Activated naive CD8-positive, alpha-beta T cell treated with anti-CD3 and anti-CD28 coated beads for 36 hours (primary cell): ENCODE results near the gene GRIN1. TPM values are rescaled to one million over a fixed set of nuclear protein-coding genes. Genes with fewer than 3 reads are reported as not detected.

Experiments used
- DNase-seq: peaks from one replicate; pipeline ENCODE4 v3.0.0; 2021
- H3K27ac Mint-ChIP-seq: one replicate; pipeline ENCODE4 v1.8.0; 2022; ENCODE audit warnings: mild to moderate bottlenecking, moderate library complexity, mixed read lengths
- H3K27me3 Mint-ChIP-seq: one replicate; pipeline ENCODE4 v1.8.0; 2022; ENCODE audit warnings: mild to moderate bottlenecking, mixed read lengths
- H3K36me3 Mint-ChIP-seq: one replicate; pipeline ENCODE4 v1.8.0; 2021; ENCODE audit warnings: mild to moderate bottlenecking, mixed read lengths
- H3K4me1 Mint-ChIP-seq: one replicate; pipeline ENCODE4 v1.8.0; 2021; ENCODE audit warnings: mixed read lengths
- H3K4me3 Mint-ChIP-seq: one replicate; pipeline ENCODE4 v1.8.0; 2022; ENCODE audit warnings: mild to moderate bottlenecking, moderate library complexity, mixed read lengths
- H3K9me3 Mint-ChIP-seq: one replicate; pipeline ENCODE4 v1.8.0; 2022; ENCODE audit warnings: mixed read lengths
- total RNA-seq, 2 experiments: library from RNA; stranded (reverse); gene quantifications; one replicate each; pipeline ENCODE4 v1.2.3, GENCODE V29; 2021

GRIN1 gene
- total RNA-seq, 2 experiments from 2014 or later = not detected

DNA sequence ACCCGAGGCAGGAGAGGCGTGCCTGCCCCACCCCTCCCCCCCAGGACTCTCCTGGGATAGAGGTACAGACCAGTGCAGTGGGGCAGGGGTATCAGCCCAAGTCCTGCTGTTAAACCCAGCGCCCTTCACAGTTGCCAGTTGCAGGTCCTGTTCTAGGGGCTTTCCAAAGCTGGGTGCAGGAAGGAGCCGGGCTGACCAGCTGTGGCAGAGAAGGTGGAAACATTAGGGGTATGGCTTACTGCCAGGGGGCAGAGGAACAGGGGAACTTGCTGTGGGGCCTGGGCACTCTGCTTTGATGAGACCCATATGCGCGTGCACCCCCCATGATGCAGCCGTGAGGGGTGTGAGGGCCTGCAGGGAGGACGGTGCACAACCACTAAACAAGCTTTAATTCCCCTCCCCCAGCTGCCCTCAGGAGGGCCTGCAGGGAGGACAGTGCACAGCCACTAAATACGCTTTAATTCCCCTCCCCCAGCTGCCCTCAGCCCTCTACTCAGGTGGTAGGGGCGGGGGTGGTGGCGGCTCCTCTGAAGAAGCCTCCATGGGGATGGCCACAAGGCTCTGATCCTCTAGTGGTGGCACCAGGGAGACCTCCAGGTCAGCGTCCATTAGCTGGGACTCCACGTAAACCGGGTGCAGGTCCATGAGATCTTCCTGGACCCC is 31.7 kb downstream of the GRIN1 start:
- no peak for DNase-seq
- no peak overlapping the region for H3K27ac Mint-ChIP-seq
- H3K27me3 Mint-ChIP-seq = peaks cover 37% of the 10 kb centered on the region
- no peak overlapping the region for H3K4me3 Mint-ChIP-seq
- peaks cover 2% of the 10 kb centered on the region for H3K4me1 Mint-ChIP-seq
- H3K9me3 Mint-ChIP-seq = no peaks in the 10 kb centered on the region
- H3K36me3 Mint-ChIP-seq = no peaks in the 10 kb centered on the region

DNA sequence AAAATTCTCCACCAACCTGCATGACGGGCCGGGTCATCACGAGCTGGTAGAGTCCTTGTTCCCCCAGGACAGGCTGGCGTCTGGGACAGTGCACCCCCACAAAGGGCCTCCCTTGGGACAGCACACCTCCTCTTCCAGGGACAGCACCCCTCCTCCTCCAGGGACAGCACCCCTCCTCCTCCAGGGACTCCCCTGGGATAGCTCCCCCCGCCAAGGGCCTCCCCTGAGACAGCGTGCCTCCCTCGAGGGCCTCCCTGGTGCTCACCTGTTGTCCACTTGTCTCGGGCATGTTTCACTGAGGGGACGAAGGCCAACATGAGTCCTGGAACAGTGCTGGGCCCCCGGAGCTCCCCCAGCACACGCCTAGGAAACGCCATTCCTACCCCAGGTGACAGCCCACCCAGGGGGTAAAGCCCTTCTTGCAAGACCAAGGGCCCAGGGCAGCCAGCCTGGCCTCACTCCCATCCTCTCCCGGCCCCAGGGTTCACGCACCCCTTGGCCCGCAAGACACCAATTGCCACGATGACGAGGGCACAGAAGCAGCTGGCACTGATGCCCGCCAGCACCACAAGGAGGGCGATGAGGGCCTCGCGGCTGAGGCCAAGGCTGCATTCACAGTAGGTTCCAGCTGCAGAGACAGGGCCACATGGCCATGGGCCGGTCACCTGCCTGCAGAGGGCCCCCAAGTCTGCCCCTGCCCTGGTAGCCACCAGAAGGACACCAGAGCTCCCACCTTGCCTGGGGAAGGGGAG is 32.4 kb downstream of the GRIN1 start:
- no peaks in the 10 kb centered on the region for H3K36me3 Mint-ChIP-seq
- no peak for DNase-seq
- H3K27me3 Mint-ChIP-seq = peaks cover 32% of the 10 kb centered on the region
- no peak overlapping the region for H3K4me3 Mint-ChIP-seq
- H3K4me1 Mint-ChIP-seq = peaks cover 4% of the 10 kb centered on the region
- H3K9me3 Mint-ChIP-seq = no peaks in the 10 kb centered on the region
- H3K27ac Mint-ChIP-seq = no peak overlapping the region

DNA sequence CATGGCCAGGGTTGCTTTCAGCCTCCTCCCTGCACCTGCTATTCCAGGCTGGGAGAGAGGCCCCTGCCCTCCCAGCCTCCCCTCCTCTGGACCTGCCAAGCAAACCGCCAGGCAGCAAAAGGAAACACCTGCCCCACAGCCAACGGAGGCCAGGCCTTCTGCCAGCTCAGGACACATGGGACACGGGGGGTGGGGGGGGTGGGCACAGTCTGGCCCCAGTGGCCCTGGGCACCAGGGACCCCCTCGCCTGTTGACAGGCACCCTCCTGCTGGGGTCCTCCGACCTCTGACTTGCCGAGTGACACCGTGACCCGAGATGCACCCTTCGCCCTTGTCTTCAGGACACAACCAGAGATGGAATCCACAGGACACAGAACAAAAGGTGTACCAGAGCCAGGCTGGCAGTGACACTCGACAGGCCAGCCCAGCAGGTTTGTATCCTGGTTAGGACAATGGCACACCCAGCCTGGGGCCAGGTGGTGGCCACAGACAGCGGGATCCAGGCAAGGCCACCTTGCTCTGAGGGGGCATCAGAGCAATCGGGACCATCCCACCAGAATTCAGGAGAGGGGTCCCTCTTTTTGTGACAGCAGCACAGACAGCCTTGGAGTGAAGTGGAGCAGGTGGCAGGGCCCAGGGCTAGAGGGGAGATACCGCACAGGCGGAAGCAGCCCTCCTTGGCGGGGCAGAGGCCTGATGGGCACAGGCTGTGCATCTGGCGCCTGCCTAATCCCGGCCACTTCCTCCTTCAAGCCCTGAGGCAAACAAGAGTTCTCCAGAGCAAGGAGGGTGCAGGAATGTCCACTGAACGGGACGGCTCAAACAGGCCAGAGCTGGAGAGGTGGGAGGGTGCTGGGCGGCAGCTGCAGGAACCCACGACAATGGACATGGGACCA is 34.2 kb downstream of the GRIN1 start:
- DNase-seq = no peak
- H3K9me3 Mint-ChIP-seq = no peaks in the 10 kb centered on the region
- H3K27ac Mint-ChIP-seq = no peak overlapping the region
- no peaks in the 10 kb centered on the region for H3K36me3 Mint-ChIP-seq
- H3K27me3 Mint-ChIP-seq = peaks cover 22% of the 10 kb centered on the region
- peaks cover 5% of the 10 kb centered on the region for H3K4me1 Mint-ChIP-seq
- no peak overlapping the region for H3K4me3 Mint-ChIP-seq

DNA sequence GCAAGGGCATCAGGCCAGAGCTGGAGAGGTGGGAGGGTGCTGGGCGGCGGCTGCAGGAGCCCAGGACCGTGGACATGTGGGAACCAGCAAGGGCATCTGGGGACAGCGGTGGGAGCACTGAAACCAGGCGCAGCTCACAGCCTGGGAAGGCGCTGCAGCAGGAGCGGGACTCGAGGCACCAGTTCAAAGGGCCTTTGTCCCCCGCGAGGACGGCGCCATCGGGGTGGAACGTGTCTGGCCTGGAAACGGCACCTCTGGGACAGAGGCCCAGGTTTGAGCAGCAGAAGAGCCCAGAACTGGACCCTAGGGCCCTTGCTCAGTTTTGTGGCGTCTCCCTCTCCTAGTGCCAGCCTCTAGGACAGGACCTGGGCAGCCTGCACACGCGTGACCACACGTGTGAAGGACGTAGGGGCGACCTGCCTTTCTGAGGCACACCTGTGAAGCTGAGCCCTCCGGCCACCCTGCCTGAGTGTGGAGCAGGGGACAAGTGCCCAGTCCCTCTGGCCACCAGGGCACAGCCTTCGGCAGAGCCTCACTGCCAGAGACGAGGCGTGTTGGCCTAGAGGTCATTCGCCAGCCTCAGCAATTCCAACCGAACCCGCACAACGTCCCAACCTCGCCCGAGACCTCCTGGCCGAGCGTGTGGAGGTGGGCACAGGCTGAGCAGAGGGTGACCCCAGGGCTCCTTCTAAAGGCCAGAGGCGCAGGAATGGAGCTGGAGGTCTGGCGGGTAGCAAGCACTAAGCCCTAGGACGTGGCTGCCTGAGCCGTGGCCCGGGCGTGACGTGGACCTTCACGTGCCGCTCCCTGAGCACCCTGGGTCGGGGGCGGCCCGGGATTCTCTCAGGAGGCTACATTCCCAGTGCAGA is 35.1 kb downstream of the GRIN1 start:
- H3K4me3 Mint-ChIP-seq = no peak overlapping the region
- H3K36me3 Mint-ChIP-seq = no peaks in the 10 kb centered on the region
- peaks cover 5% of the 10 kb centered on the region for H3K4me1 Mint-ChIP-seq
- H3K9me3 Mint-ChIP-seq = no peaks in the 10 kb centered on the region
- no peak overlapping the region for H3K27ac Mint-ChIP-seq
- no peak for DNase-seq
- peaks cover 16% of the 10 kb centered on the region for H3K27me3 Mint-ChIP-seq

DNA sequence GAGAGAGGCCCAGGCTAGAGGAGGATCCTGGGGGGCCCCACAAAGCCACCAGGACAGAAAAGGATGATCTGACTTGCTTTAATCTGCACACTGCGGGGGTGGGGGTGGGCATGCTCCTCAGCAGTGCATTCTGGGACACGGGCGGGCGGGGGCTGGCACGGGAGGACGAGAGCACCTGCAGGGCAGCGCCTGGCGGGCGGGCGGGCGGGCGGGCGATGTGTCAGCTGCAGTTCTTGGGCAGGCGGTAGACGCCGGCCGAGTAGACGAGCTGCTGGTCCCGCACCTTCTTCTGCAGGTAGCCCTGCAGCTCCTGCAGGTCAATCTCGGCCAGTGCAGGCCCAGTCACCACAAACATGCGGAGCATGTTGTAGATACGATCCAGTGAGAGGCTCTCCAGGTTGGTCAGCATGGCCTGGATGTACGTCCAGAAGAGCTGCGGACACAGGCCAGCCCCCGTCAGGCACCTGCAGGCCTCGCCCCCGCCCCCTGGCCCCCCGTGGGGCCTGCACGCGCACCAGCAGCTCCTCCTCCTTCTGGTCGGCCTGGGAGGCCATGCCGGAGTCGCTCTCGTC is 35.9 kb downstream of the GRIN1 start:
- H3K9me3 Mint-ChIP-seq = no peaks in the 10 kb centered on the region
- H3K4me1 Mint-ChIP-seq = peaks cover 5% of the 10 kb centered on the region
- H3K27ac Mint-ChIP-seq = no peak overlapping the region

DNA sequence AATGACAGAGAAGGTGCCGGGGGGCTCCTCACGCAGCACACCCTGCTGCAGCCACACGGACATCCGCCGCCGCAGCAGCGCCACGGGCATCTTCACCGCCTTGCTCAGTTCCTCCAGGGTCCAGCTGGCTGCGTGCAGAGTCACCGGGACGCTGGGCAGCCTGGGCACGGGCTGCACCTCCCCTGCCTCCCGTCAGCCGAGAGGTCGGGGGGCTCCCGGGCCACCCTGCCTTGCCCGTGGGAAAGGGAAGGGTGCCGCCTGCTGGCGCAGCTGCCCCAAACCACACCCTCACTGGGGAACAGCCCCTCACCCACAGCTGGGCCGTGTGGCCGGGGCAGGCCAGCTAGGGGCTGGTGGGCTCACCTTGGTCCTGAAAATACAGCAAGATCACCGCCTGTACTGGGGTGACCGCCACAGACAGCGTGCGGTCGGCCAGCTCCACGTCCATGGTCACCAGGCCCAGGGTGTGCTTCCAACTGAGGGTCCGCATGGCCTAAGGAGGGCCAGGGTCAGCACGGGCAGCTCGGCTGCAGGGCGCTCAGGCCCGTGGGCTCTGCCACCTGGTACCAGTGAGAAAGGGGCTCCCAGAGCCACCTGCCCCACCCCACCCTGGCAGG is 36.5 kb downstream of the GRIN1 start:
- no peak overlapping the region for H3K4me3 Mint-ChIP-seq
- H3K36me3 Mint-ChIP-seq = no peaks in the 10 kb centered on the region
- H3K27me3 Mint-ChIP-seq = peaks cover 9% of the 10 kb centered on the region
- H3K9me3 Mint-ChIP-seq = no peaks in the 10 kb centered on the region
- DNase-seq = no peak
- no peak overlapping the region for H3K27ac Mint-ChIP-seq
- H3K4me1 Mint-ChIP-seq = peaks cover 5% of the 10 kb centered on the region

More for the DNA sequence above, 35.9 kb downstream of the GRIN1 start:
- peaks cover 15% of the 10 kb centered on the region for H3K27me3 Mint-ChIP-seq
- DNase-seq = no peak
- H3K4me3 Mint-ChIP-seq = no peak overlapping the region
- no peaks in the 10 kb centered on the region for H3K36me3 Mint-ChIP-seq

DNA sequence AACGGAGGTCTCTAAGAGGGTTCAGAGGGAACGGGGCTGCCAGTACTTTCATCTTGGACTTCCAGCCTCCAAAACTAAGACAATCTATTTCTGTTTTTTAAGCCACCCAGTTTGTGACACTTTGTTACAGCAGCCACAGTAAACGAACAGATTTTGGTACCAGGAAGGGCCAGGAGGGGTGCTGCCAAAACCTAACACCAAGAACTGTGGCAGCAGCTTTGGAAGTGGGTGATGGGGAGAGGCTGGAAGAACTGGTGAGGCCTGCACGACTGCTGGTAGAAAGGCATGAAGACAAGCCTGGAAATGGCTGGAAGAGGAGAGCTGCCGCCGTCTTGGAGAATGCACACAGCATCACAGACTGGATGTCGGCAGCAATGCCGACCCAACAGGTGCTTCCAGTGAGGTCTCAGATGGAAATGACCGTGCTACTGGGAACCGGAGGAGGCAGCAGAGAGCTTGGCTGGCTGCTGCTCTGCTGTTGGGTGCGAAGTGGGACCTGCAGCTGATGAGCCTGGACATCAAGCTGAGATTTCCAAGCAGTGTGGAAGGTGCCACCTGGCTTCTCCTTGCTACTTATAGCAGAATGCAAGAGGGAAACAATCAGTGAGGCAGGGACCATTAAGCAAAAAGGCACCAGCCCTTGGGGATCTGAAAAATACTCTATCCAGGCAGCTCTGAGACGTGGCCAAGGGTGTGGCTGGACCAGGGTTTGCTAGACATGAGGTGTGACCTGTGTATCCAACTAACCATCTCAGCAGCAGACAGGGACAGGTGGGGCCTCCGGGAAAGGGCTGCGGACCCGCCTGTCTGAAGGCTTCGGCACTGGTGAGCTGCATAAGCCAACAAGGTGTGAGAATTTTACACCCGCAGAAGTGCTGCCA is 37.6 kb downstream of the GRIN1 start:
- DNase-seq = no peak
- H3K9me3 Mint-ChIP-seq = no peaks in the 10 kb centered on the region

DNA sequence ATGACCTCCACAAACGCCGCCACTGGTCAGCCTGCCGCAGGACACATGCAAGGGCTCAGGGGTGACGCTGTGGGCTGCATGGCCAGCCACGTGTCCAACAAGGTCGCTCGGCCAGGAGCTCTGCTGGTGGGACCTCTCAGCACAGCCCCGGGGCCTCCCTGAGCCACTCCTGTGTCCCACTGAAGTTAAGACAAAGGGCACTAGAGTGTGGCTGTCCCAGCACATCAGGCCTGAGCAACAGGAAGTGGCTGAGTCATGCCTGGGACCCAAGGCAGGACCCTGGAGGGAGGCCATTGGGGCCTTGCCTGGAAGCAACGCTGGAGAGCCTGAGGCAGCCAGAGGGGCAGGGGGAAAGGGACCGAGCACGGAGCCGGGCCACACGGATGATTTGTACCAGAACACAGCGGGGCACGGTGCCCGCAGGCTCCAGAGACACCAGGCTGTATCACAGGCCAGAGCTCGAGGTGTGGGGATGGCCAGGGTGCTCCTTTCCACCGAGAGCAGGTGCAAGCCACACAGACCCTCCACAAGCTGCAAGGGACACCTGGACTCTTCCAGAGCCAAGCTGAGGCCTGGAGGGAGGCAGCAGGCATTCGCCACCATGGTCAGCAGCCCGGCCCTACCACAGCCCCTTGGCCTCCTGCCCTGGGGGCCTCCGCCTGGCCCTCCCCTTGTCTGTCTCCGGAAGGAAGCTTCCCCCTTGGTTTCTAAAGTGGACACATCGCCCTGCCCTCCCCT is 39.4 kb downstream of the GRIN1 start:
- peaks cover 3% of the 10 kb centered on the region for H3K36me3 Mint-ChIP-seq
- no peak overlapping the region for H3K4me3 Mint-ChIP-seq
- no peaks in the 10 kb centered on the region for H3K9me3 Mint-ChIP-seq
- H3K27ac Mint-ChIP-seq = no peak overlapping the region
- H3K4me1 Mint-ChIP-seq = peaks cover 5% of the 10 kb centered on the region
- H3K27me3 Mint-ChIP-seq = no peaks in the 10 kb centered on the region
- DNase-seq = no peak

More for the DNA sequence above, 37.6 kb downstream of the GRIN1 start:
- no peaks in the 10 kb centered on the region for H3K36me3 Mint-ChIP-seq
- H3K27ac Mint-ChIP-seq = no peak overlapping the region
- H3K4me1 Mint-ChIP-seq = peaks cover 5% of the 10 kb centered on the region
- H3K27me3 Mint-ChIP-seq = peaks cover 2% of the 10 kb centered on the region
- no peak overlapping the region for H3K4me3 Mint-ChIP-seq

DNA sequence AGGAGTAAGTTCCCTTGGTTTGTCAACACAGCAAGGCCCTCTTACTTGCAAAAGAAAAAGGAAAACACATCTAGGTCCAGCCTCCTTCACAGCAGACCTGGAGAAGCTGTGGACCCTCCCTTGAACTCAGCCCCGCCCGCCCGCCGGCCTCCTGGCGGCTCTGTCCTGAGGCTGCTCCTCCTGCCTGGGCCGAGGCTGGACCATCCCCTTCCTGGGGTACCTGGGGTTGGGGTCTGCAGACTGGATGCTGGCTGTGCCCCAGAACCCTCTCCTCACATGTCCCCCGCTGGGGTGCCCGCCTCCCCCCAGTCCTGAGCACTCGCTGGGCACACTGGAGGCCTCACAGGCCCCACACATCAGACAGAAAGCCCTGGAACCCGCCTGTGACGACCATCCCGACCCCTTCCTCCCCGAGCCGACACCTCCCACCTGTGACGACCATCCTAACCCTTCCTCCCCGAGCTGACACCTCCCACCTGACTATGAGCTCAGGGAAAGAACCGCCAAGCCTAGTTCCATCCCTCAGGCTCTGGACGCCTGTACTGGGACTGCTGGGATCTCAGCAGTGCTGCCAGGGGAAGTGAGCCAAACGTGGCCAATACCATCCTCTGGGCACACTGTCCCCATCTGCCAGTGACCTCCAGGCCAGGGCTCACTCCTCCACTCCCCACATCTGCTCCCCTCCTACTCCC is 40.1 kb downstream of the GRIN1 start:
- Mint-ChIP-seq H3K9me3 (no peaks in the 10 kb centered on the region), H3K27ac (no peak overlapping the region), H3K4me1 (peaks cover 5% of the 10 kb centered on the region), H3K36me3 (peaks cover 3% of the 10 kb centered on the region), H3K4me3 (no peak overlapping the region), H3K27me3 (no peaks in the 10 kb centered on the region)
- no peak for DNase-seq

DNA sequence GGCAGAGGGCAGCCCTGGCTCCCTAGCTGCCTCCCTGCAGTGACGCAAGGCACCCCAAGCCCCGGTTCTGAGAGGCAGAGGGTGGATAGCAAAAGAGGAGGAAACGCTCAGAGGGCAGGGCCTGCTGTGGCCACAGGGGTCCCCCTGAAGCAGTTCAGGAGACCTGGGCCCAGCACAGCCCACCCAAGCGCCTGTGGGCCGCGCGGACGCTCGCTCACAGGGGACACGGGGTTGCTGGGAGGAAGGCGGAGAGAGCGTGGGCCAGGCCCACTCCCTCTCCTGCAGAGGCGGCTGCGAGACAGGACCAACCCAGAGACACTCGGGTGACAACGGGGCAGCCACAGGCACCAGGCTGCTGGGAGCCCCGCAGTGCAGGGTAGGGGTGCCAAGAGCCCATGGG is 40.8 kb downstream of the GRIN1 start:
- peaks cover 3% of the 10 kb centered on the region for H3K36me3 Mint-ChIP-seq
- DNase-seq = no peak
- no peaks in the 10 kb centered on the region for H3K27me3 Mint-ChIP-seq
- no peaks in the 10 kb centered on the region for H3K9me3 Mint-ChIP-seq
- peaks cover 5% of the 10 kb centered on the region for H3K4me1 Mint-ChIP-seq
- H3K27ac Mint-ChIP-seq = no peak overlapping the region
- no peak overlapping the region for H3K4me3 Mint-ChIP-seq

DNA sequence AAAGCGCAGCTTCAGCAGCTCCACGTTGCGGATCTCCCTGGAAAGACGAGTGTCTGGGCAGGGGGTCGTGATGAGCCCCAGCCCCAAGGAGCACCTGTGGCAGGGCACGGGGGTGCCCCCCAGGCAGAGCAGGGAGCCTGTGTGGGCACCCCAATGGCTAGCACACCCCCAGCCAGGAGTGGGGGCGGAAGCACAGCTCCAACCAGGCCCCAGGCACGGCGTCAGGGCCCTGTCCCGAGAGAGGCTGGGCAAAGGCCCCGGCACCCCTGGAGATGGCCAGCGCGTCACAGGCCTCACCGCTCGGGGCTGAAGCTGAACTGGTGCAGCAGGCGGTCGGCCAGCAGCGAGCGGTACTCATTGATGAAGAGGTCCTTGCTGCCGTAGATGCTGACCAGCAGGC is 41.5 kb downstream of the GRIN1 start:
- Mint-ChIP-seq H3K4me3 (no peak overlapping the region), H3K4me1 (peaks cover 5% of the 10 kb centered on the region), H3K36me3 (peaks cover 3% of the 10 kb centered on the region), H3K27me3 (no peaks in the 10 kb centered on the region), H3K9me3 (no peaks in the 10 kb centered on the region), H3K27ac (no peak overlapping the region)
- no peak for DNase-seq

DNA sequence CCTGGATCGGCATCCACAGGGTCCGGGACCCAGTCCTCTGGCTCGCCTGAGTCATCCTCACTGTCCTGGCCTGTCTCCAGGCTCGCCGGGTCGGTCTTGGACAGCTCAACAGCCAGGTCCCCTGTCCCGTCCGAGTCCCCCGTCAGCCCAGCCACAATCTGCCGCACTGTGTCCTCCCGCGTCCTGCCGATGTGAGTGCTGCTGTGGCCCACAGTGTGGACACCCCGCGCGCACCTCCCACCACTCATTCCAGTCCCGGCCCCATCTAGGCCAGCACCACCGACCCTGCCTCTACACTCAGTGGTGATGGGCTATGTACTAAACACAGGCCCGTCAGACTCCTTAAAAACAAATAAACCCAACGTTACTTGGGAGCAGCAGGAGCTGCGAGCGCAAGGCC is 42.7 kb downstream of the GRIN1 start:
- no peak overlapping the region for H3K27ac Mint-ChIP-seq
- H3K36me3 Mint-ChIP-seq = peaks cover 3% of the 10 kb centered on the region
- no peaks in the 10 kb centered on the region for H3K9me3 Mint-ChIP-seq
- no peak overlapping the region for H3K4me3 Mint-ChIP-seq
- peaks cover 5% of the 10 kb centered on the region for H3K4me1 Mint-ChIP-seq
- no peaks in the 10 kb centered on the region for H3K27me3 Mint-ChIP-seq
- no peak for DNase-seq
